Transverse colon (tissue), 4 donors: Measurements from ENCODE around the gene KCNH2. TPM values are rescaled to one million over a fixed set of nuclear protein-coding genes. Genes with fewer than 3 reads are reported as not detected.

ENCODE experiments used
- DNase-seq: peaks from one replicate; pipeline ENCODE4 v3.0.0-alpha.2; 2019
- H3K27ac ChIP-seq, 4 donors: fragments of 200-600 bp; sonication (generic); 2 replicates each; pipeline ENCODE4 v1.5.1; 2016 to 2018; ENCODE audit warnings: inconsistent platforms in 4 of 4
- H3K27me3 ChIP-seq: fragments of 200-600 bp; sonication (generic); 2 replicates; pipeline ENCODE4 v1.5.1; 2017; ENCODE audit warnings: inconsistent platforms
- H3K36me3 ChIP-seq, 4 donors: fragments of 200-600 bp; sonication (generic); 2 replicates each; pipeline ENCODE4 v1.5.1; 2017 to 2019; ENCODE audit warnings: inconsistent platforms in 4 of 4
- H3K4me1 ChIP-seq, 4 donors: fragments of 200-600 bp; sonication (generic); 2 replicates each; pipeline ENCODE4 v1.5.1; 2017 to 2020; ENCODE audit warnings: inconsistent platforms in 4 of 4
- H3K4me3 ChIP-seq, 4 donors: fragments of 200-600 bp; sonication (generic); 1 replicate in 1 of 4; 2 replicates in 3 of 4; pipeline versions ENCODE4 v1.5.1 to v1.6.1; 2017 to 2019; ENCODE audit warnings: inconsistent platforms in 4 of 4
- H3K9me3 ChIP-seq, 2 donors: fragments of 200-600 bp; sonication (generic); 2 replicates each; pipeline ENCODE4 v1.5.1; 2017 to 2019; ENCODE audit warnings: inconsistent platforms in 2 of 2
- CTCF ChIP-seq, 5 experiments: fragments of 200-600 bp in 3 of 5; fragments of 450-650 bp in 2 of 5; sonication (generic) in 3 of 5; IDR thresholded peaks; 1 replicate in 2 of 5; 2 replicates in 3 of 5; pipeline ENCODE4 v1.5.1; 2016 to 2017; ENCODE audit warnings: antibody characterized with exemption in 5 of 5, inconsistent platforms in 3 of 5, mild to moderate bottlenecking in 2 of 5, moderate library complexity in 1 of 5
- EP300 ChIP-seq: sonication (generic); formaldehyde crosslinking; IDR thresholded peaks from one replicate; pipeline ENCODE4 v1.6.1; 2017; ENCODE audit warnings: antibody characterized with exemption, low read depth
- POLR2A ChIP-seq: fragments of 450-650 bp; IDR thresholded peaks from one replicate; pipeline ENCODE4 v1.6.1; 2016; ENCODE audit warnings: antibody characterized with exemption, mild to moderate bottlenecking, moderate library complexity
- POLR2AphosphoS5 ChIP-seq, 3 donors: sonication (generic); formaldehyde crosslinking; IDR thresholded peaks; one replicate each; pipeline ENCODE4 v1.6.1; 2016; ENCODE audit warnings: antibody characterized with exemption in 3 of 3
- WGBS, 2 donors: methylation state at CpG; one replicate each; pipeline ENCODE4 v1.1.5; 2018; ENCODE audit warnings: low coverage in 1 of 2; 5-methylcytosine and 5-hydroxymethylcytosine counted together
- in situ Hi-C, 4 donors: fragments of 200-750 bp; cut with MboI; loops; one replicate each; pipeline versions ENCODE4 v1.15.0 to v1.15.1; 2017; ENCODE audit warnings: low sequenced_read_pairs in 3 of 4, low pct_ligation_motif_present in 1 of 4, low pct_unique_long_range_greater_than_20kb in 1 of 4
- intact Hi-C: fragments of 100-400 bp; cut with DNase I; formaldehyde crosslinking; loops from one replicate; pipeline ENCODE4 v1.15.1; 2023; ENCODE audit warnings: low total_unique reads
- total RNA-seq, 4 donors: library from RNA; depleted of rRNA; stranded (reverse); fragments of >200 nt; gene quantifications; one replicate each; pipeline ENCODE4 v1.1.0, GENCODE V29; 2016

Gene KCNH2
- total RNA-seq, 4 donors from 2014 or later: 9.5 to 39.0 (median 19.3) TPM

- Histone ChIP-seq H3K27me3 (no peaks in the 10 kb centered on the region), H3K4me3 (no peak overlapping the region), H3K36me3 (no peaks in the 10 kb centered on the region), H3K4me1 (peaks cover 18 to 37% (median 20%) of the 10 kb centered on the region in 4 donors), H3K27ac (no peak overlapping the region), H3K9me3 (no peaks in the 10 kb centered on the region)
- WGBS, 2 donors: 39% methylated on average over 14 of the region's 18 CpGs; no CpG with 5 or more reads in 1 of the 2 donors
- in situ Hi-C loops: no loop called here
- intact Hi-C loops: no loop called here
- TF ChIP-seq EP300 (no peak), POLR2A (no peak), POLR2AphosphoS5 (IDR thresholded peaks at IDR 0.05) (no peak), CTCF (IDR thresholded peaks at IDR 0.05) (no peak)
- DNase-seq: no peak
Observed at GRCh38 chr7:151010307-151011096, 32.4 kb upstream of the KCNH2 start.

DNA sequence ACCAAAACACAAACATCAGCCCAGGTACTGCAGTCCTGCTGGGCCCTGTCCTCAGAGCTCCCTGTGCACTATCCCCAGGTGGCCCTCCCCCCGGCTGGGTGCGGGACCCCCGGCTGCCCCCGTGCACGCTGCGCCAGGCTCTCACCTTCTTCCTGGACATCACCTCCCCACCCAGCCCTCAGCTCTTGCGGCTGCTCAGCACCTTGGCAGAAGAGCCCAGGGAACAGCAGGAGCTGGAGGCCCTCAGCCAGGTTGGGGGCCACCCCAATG lies 31.9 kb upstream of the KCNH2 start:
- TF ChIP-seq POLR2A: no peak
- no peak for TF ChIP-seq EP300
- TF ChIP-seq POLR2AphosphoS5 (IDR thresholded peaks at IDR 0.05): no peak
- TF ChIP-seq CTCF (IDR thresholded peaks at IDR 0.05): no peak
- no peaks in the 10 kb centered on the region for H3K9me3 ChIP-seq
- intact Hi-C loops (no loop called here), in situ Hi-C loops (no loop called here)
- no peak overlapping the region for H3K4me3 ChIP-seq
- H3K36me3 ChIP-seq: no peaks in the 10 kb centered on the region
- DNase-seq: no peak
- 69% methylated on average over 5 of the region's 7 CpGs; no CpG with 5 or more reads in 1 of the 2 donors for WGBS, 2 donors
- peaks cover 18 to 37% (median 20%) of the 10 kb centered on the region in 4 donors for H3K4me1 ChIP-seq
- H3K27ac ChIP-seq: no peak overlapping the region
- H3K27me3 ChIP-seq: no peaks in the 10 kb centered on the region

DNA sequence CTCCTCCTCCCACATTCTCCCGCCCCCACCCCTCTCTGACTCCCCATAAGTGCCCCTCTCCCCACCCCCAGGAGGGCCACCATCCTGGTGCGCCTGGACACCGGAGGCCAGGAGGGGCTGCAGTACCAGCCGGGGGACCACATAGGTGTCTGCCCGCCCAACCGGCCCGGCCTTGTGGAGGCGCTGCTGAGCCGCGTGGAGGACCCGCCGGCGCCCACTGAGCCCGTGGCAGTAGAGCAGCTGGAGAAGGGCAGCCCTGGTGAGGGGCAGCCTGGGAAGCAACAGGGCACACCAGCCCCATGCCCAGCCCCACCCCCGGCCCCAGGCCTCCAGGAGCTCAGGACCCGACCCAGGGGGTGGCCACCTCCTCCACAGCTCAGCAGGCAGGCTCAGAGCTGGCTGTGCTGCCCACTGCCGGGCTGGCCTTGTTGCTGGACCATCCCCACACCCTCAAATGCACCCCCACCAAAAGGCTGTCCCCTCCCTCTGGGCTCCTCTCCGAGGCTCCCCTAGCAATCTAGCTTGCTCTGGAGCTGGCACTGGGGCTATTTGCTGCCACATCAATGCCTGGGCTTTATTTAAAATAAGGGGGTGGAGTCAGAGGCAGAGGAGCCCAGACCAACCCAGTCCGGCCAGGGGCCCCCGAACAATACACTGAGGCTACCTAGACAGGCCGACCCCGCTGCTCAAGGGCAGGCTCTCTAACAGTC lies 31.4 kb upstream of the KCNH2 start:
- DNase-seq: no peak
- no peak overlapping the region for H3K27ac ChIP-seq
- no peaks in the 10 kb centered on the region for H3K9me3 ChIP-seq
- no peaks in the 10 kb centered on the region for H3K27me3 ChIP-seq
- in situ Hi-C loops (no loop called here), intact Hi-C loops (no loop called here)
- WGBS, 2 donors: 61 to 100% methylated on average over 1 to 6 of the region's 22 CpGs
- peaks cover 18 to 37% (median 20%) of the 10 kb centered on the region in 4 donors for H3K4me1 ChIP-seq
- no peaks in the 10 kb centered on the region for H3K36me3 ChIP-seq
- no peak overlapping the region for H3K4me3 ChIP-seq
- no peak for TF ChIP-seq POLR2AphosphoS5 (IDR thresholded peaks at IDR 0.05)
- no peak for TF ChIP-seq CTCF (IDR thresholded peaks at IDR 0.05)
- TF ChIP-seq POLR2A: no peak
- no peak for TF ChIP-seq EP300

GRCh38 chr7:151008511-151009323 lies 30.6 kb upstream of the KCNH2 start:
- intact Hi-C loops (no loop called here), in situ Hi-C loops (no loop called here)
- Histone ChIP-seq H3K4me1 (peaks cover 12 to 36% (median 17%) of the 10 kb centered on the region in 4 donors), H3K27ac (peak overlapping the region in 2 of 4 donors; percentile 6 to 39), H3K36me3 (no peaks in the 10 kb centered on the region), H3K9me3 (no peaks in the 10 kb centered on the region), H3K4me3 (peak overlapping the region in 2 of 4 donors; percentile 1 to 16), H3K27me3 (no peaks in the 10 kb centered on the region)
- peak; percentile 68 for DNase-seq
- TF ChIP-seq CTCF (IDR thresholded peaks at IDR 0.05) (peak; percentile 56 to 70 (median 67)), POLR2A (no peak)
- WGBS, 2 donors: 73 to 90% methylated on average over 6 to 36 of the region's 40 CpGs
